K562 (cell line): Measurements from ENCODE around the gene SCARF1. TPM values are rescaled to one million over a fixed set of nuclear protein-coding genes. Genes with fewer than 3 reads are reported as not detected.

ENCODE experiments used
- ATAC-seq: fragments of 200-7000 bp; cut with Tn5 transposase; 3 replicates; pipeline ENCODE4 v1.9.1; 2020; ENCODE audit warnings: moderate library complexity
- BruUV-seq: library from RNA; stranded (reverse); fragments of 400-500 nt; replicated peaks from 2 replicates; lab custom pipeline; 2021; lab: Mats Ljungman, UMichigan
- CTCF ChIA-PET: fragments of 300-600 bp; formaldehyde crosslinking; extraction: SDS; loops from one replicate; lab custom pipeline; 2021; ENCODE audit warnings: low intra/inter-chr PET ratio; lab: Yijun Ruan, JAX
- POLR2A ChIA-PET: fragments of 300-600, 350-650 bp; sonication (Branson Sonifier 250); formaldehyde crosslinking; extraction: SDS; loops from one replicate; lab custom pipeline; 2021; ENCODE audit warnings: antibody characterized with exemption, inconsistent platforms; lab: Yijun Ruan, JAX
- DNase-seq, 4 experiments: peaks; one replicate each; pipeline versions ENCODE4 v3.0.0 to v3.0.0-alpha.2; 2011 to 2018; ENCODE audit warnings: low spot score in 3 of 4, mixed read lengths in 3 of 4; ENCODE audit errors: extremely low read depth in 1 of 4
- FAIRE-seq: peaks from 2 replicates; lab custom pipeline; 2011; peaks lifted over from hg19 to GRCh38; lab: Jason Lieb, UNC
- H2AFZ ChIP-seq: 2 replicates; pipeline ENCODE4 v1.6.0; 2011; ENCODE audit warnings: low read depth, low read length, control low read depth, inconsistent platforms
- H3K27ac ChIP-seq: fragments of 200-600 bp; 3 replicates; pipeline ENCODE4 v1.8.0; 2011; ENCODE audit warnings: low read depth, mild to moderate bottlenecking, control low read depth, inconsistent platforms, low read length, moderate library complexity, mixed read lengths; ENCODE audit errors: extremely low read depth
- H3K27me3 ChIP-seq, 2 experiments: fragments of 300-600 bp in 1 of 2; 2 replicates in 1 of 2; 3 replicates in 1 of 2; pipeline versions ENCODE4 v1.6.0 to v1.8.0; 2011; ENCODE audit warnings: inconsistent platforms in 2 of 2, low read length in 2 of 2, mild to moderate bottlenecking in 1 of 2, mixed read lengths in 1 of 2, moderate library complexity in 1 of 2; ENCODE audit not compliant: control insufficient read depth in 2 of 2, insufficient read depth in 2 of 2
- H3K36me3 ChIP-seq: fragments of 300-600 bp; 3 replicates; pipeline ENCODE4 v1.8.0; 2011; ENCODE audit warnings: mild to moderate bottlenecking, low read length, inconsistent platforms; ENCODE audit not compliant: control insufficient read depth, insufficient read depth
- H3K4me1 ChIP-seq, 2 experiments: fragments of 200-600 bp in 1 of 2; replicated peaks in 1 of 2; 2 replicates in 1 of 2; 3 replicates in 1 of 2; pipeline versions ENCODE4 v1.5.1 to v1.8.0; 2011; ENCODE audit warnings: inconsistent platforms in 2 of 2, low read length in 2 of 2, mild to moderate bottlenecking in 1 of 2, mixed read lengths in 1 of 2, moderate library complexity in 1 of 2; ENCODE audit not compliant: control insufficient read depth in 2 of 2, insufficient read depth in 2 of 2
- H3K4me2 ChIP-seq: 2 replicates; pipeline ENCODE4 v1.6.1; 2011; ENCODE audit warnings: low read length, control low read depth, inconsistent platforms, mixed read lengths; ENCODE audit not compliant: insufficient read depth
- H3K4me3 ChIP-seq: fragments of 200-600 bp; sonication (generic), shearing (Covaris generic); 2 replicates; pipeline ENCODE4 v1.5.1; 2016; ENCODE audit warnings: control low read depth, inconsistent platforms
- H3K79me2 ChIP-seq: fragments of 200-600 bp; 3 replicates; pipeline ENCODE4 v1.8.0; 2011; ENCODE audit warnings: low read length, inconsistent platforms; ENCODE audit not compliant: control insufficient read depth, insufficient read depth
- H3K9ac ChIP-seq, 2 experiments: 2 replicates each; pipeline versions ENCODE4 v1.6.0 to v1.6.1; 2011; ENCODE audit warnings: low read depth in 2 of 2, low read length in 2 of 2, control low read depth in 1 of 2, inconsistent platforms in 1 of 2, mild to moderate bottlenecking in 1 of 2, mixed read lengths in 1 of 2; ENCODE audit not compliant: insufficient read depth in 1 of 2
- H3K9me1 ChIP-seq: one replicate; pipeline ENCODE4 v1.6.0; 2011; ENCODE audit warnings: inconsistent platforms, mild to moderate bottlenecking, low read length, moderate library complexity; ENCODE audit not compliant: control insufficient read depth, insufficient read depth
- H3K9me3 ChIP-seq: replicated peaks from 2 replicates; pipeline ENCODE4 v1.5.1; 2011; ENCODE audit warnings: low read depth, low read length, inconsistent platforms; ENCODE audit not compliant: control insufficient read depth, insufficient read depth
- H4K20me1 ChIP-seq: replicated peaks from 2 replicates; pipeline ENCODE4 v1.6.1; 2011; ENCODE audit warnings: low read length, inconsistent platforms, mixed read lengths; ENCODE audit not compliant: control insufficient read depth, insufficient read depth
- BRCA1 ChIP-seq, 2 experiments: fragments of 450-650 bp in 1 of 2; sonication (generic) in 1 of 2; formaldehyde crosslinking in 1 of 2; IDR thresholded peaks; 2 replicates each; pipeline versions ENCODE4 v1.5.0 to v1.6.1; 2017 to 2020; ENCODE audit warnings: mild to moderate bottlenecking in 1 of 2, missing genetic modification reagents in 1 of 2
- KAT2B ChIP-seq: IDR thresholded peaks from one replicate; pipeline ENCODE4 v1.6.1; 2012; ENCODE audit warnings: low read depth, mild to moderate bottlenecking, control low read depth, inconsistent platforms, low read length, moderate library complexity
- MEF2A ChIP-seq: IDR thresholded peaks from 2 replicates; pipeline ENCODE4 v1.6.1; 2011; ENCODE audit warnings: low read depth, mild to moderate bottlenecking, low read length, moderate library complexity; ENCODE audit not compliant: control insufficient read depth
- POLR2H ChIP-seq: IDR thresholded peaks from 2 replicates; pipeline ENCODE4 v1.6.1; 2016; ENCODE audit warnings: missing genetic modification characterization, low read depth, mild to moderate bottlenecking, control low read depth, missing compliant biosample characterization, moderate library complexity
- RBM25 ChIP-seq: fragments of 200-400 bp; formaldehyde crosslinking; IDR thresholded peaks from 2 replicates; pipeline ENCODE4 v1.6.1; 2018; ENCODE audit warnings: low read length, low read depth, moderate library complexity; ENCODE audit not compliant: severe bottlenecking
- SMAD2 ChIP-seq: fragments of 150-350 bp; IDR thresholded peaks from 2 replicates; pipeline ENCODE4 v1.6.1; 2014; ENCODE audit warnings: low read depth, mild to moderate bottlenecking, low read length
- ZHX1 ChIP-seq: fragments of 150-350 bp; conservative IDR thresholded peaks from 2 replicates; pipeline ENCODE4 v1.6.1; 2014; ENCODE audit warnings: low read length
- ZNF696 ChIP-seq: fragments of 250-450 bp; sonication (Bioruptor Pico); conservative IDR thresholded peaks from 2 replicates; pipeline ENCODE4 v1.4.0; 2020; ENCODE audit warnings: mild to moderate bottlenecking, moderate library complexity
- WGBS: fragments of 100-300 bp; shearing (Covaris generic); methylation state at CpG from one replicate; pipeline ENCODE4 v1.1.6; 2016; ENCODE audit warnings: low coverage, mixed read lengths; ENCODE audit not compliant: insufficient coverage; ENCODE audit errors: missing lambda C conversion rate; 5-methylcytosine and 5-hydroxymethylcytosine counted together
- in situ Hi-C: fragments of 300-500 bp; cut with MboI; formaldehyde crosslinking; loops from 4 replicates; pipeline ENCODE4 v1.15.0; 2018; ENCODE audit warnings: inconsistent platforms, mixed read lengths
- intact Hi-C: fragments of 100-400 bp; cut with micrococcal nuclease; formaldehyde crosslinking; loops from 2 replicates; pipeline ENCODE4 v1.14.2; 2022
- polyA plus RNA-seq, 8 experiments: library from polyadenylated mRNA; depleted of rRNA in 4 of 8; stranded (reverse) in 5 of 8; unstranded in 3 of 8; fragments of >200 nt; fragmentation: Nextera tagmentation in 2 of 8; fragmentation: Illumina TruSeq in 1 of 8; extraction: Ambion mirVana in 2 of 8; extraction: Trizol in 1 of 8; gene quantifications; 2 replicates each; pipeline versions ENCODE4 v1.2.1 to v1.2.3, GENCODE V29; 2011 to 2014; ENCODE audit warnings: inconsistent platforms in 1 of 8, missing spikeins in 1 of 8
- total RNA-seq, 7 experiments: library from RNA; depleted of rRNA in 6 of 7; stranded (reverse); fragments of >200 nt in 6 of 7; fragmentation: Illumina TruSeq in 2 of 7; extraction: Trizol in 2 of 7; gene quantifications; 2 replicates each; pipeline versions ENCODE4 v1.2.1 to v1.2.3, GENCODE V29; 2011 to 2021; ENCODE audit warnings: low replicate concordance in 1 of 7

The SCARF1 gene
- total and polyA plus RNA-seq, 9 of the 15 experiments (the other 6 are each of a cell fraction or from before 2014, with no cell fraction given), result 0.04 to 2.1 (median 0.63) TPM

DNA sequence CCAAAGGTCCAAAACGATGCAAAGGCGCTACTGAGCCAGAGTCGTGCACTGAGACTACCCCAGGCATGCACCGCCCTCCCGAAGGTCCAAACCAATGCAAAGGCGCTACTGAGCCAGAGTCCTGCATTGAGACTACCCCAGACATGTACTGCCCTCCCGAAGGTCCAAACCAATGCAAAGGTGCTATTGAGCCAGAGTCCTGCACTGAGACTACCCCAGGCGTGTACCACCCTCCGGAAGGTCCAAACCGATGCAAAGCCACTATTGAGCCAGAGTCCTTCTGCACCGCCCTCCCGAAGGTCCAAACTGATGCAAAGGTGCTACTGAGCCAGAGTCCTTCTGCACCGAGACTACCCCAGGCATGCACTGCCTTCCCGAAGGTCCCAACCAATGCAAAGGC is 44.0 kb downstream of the SCARF1 start:
- Histone ChIP-seq H4K20me1 (no peaks in the 10 kb centered on the region), H3K9me3 (peaks cover 5% of the 10 kb centered on the region; the same call in 1 of the 2 replicates), H3K27ac (no peak overlapping the region), H3K4me3 (no peak overlapping the region), H3K9me1 (no peaks in the 10 kb centered on the region), H3K4me2 (no peak overlapping the region), H3K9ac (no peak overlapping the region), H3K4me1 (peaks cover 0 to 9% of the 10 kb centered on the region in 2 experiments; a peak in 2 of 5 replicates), H3K36me3 (no peaks in the 10 kb centered on the region), H3K79me2 (no peaks in the 10 kb centered on the region), H2AFZ (no peak overlapping the region), H3K27me3 (no peaks in the 10 kb centered on the region)
- in situ Hi-C loops, result no loop called here
- DNase-seq (no peak), ATAC-seq (no peak), FAIRE-seq (no peak)
- intact Hi-C loops, result no loop called here
- POLR2A ChIA-PET, result no interaction called here
- CTCF ChIA-PET, result no interaction called here
- WGBS, result 89% methylated on average over 11 of the region's 14 CpGs
- BruUV-seq, result no TSS peak
- TF ChIP-seq ZNF696 (no peak), SMAD2 (no peak), POLR2H (tag) (no peak), KAT2B (no peak), BRCA1 (IDR thresholded peaks at IDR 0.05) (no peak), BRCA1 (CRISPR knock-in tag; IDR thresholded peaks at IDR 0.05) (no peak), MEF2A (no peak), RBM25 (no peak), ZHX1 (no peak)
